ENCODE data around the gene IKZF1.
A peak's percentile ranks its signal among the peaks of the same experiment; 100 is the strongest.

IKZF1 gene

GRCh38 chr7:50310956-50311355 lies 6.4 kb downstream of the IKZF1 start:
- Mint-ChIP-seq H3K4me3 (peak overlapping the region; percentile 91 to 98), H3K9me3 (no peaks in the 10 kb centered on the region), H3K4me1 (peaks cover 49% of the 10 kb centered on the region), H3K27ac (peak overlapping the region; percentile 89 to 99), H3K27me3 (no peaks in the 10 kb centered on the region)
- no peak for ATAC-seq
- DNase-seq: no peak

GRCh38 chr7:50312250-50313162 lies 8.0 kb downstream of the IKZF1 start:
- no peaks in the 10 kb centered on the region for H3K9me3 Mint-ChIP-seq
- no peaks in the 10 kb centered on the region for H3K27me3 Mint-ChIP-seq
- H3K27ac Mint-ChIP-seq: peak overlapping the region; percentile 89 to 99
- H3K4me1 Mint-ChIP-seq: peaks cover 59% of the 10 kb centered on the region
- peak overlapping the region; percentile 91 to 98 for H3K4me3 Mint-ChIP-seq
- peak; percentile 22 for ATAC-seq
- no peak for DNase-seq

GRCh38 chr7:50314836-50315592 lies 10.5 kb downstream of the IKZF1 start:
- Mint-ChIP-seq H3K4me3 (peak overlapping the region; percentile 91 to 98), H3K27ac (peak overlapping the region; percentile 95 to 96), H3K9me3 (no peaks in the 10 kb centered on the region), H3K27me3 (no peaks in the 10 kb centered on the region), H3K4me1 (peaks cover 73% of the 10 kb centered on the region)
- DNase-seq (no peak), ATAC-seq (no peak)

- Mint-ChIP-seq H3K9me3 (no peaks in the 10 kb centered on the region), H3K27me3 (no peaks in the 10 kb centered on the region), H3K4me1 (peaks cover 83% of the 10 kb centered on the region), H3K27ac (peak overlapping the region; percentile 95 to 96), H3K4me3 (peak overlapping the region; percentile 91 to 98)
- ATAC-seq (no peak), DNase-seq (no peak)
Observed at GRCh38 chr7:50315739-50316671, 11.5 kb downstream of the IKZF1 start.

GRCh38 chr7:50317221-50317678 lies 12.7 kb downstream of the IKZF1 start:
- no peaks in the 10 kb centered on the region for H3K9me3 Mint-ChIP-seq
- peak in 1 of 2 donors; percentile 74 for DNase-seq
- peak overlapping the region; percentile 72 to 98 for H3K4me3 Mint-ChIP-seq
- H3K4me1 Mint-ChIP-seq: peaks cover 95% of the 10 kb centered on the region
- H3K27ac Mint-ChIP-seq: peak overlapping the region in 1 of 2 donors; percentile 96
- ATAC-seq: peak; percentile 93
- H3K27me3 Mint-ChIP-seq: no peaks in the 10 kb centered on the region

GRCh38 chr7:50317697-50318669 lies 13.5 kb downstream of the IKZF1 start:
- no peaks in the 10 kb centered on the region for H3K27me3 Mint-ChIP-seq
- no peaks in the 10 kb centered on the region for H3K9me3 Mint-ChIP-seq
- peak overlapping the region; percentile 71 to 98 for H3K4me3 Mint-ChIP-seq
- DNase-seq (peak in 1 of 2 donors; percentile 41), ATAC-seq (peak; percentile 47)
- H3K4me1 Mint-ChIP-seq: peaks cover 96% of the 10 kb centered on the region
- H3K27ac Mint-ChIP-seq: peak overlapping the region; percentile 89 to 96

GRCh38 chr7:50321487-50322067 lies 17.1 kb downstream of the IKZF1 start:
- Mint-ChIP-seq H3K27me3 (no peaks in the 10 kb centered on the region), H3K9me3 (no peaks in the 10 kb centered on the region), H3K4me1 (peaks cover 95% of the 10 kb centered on the region), H3K4me3 (peak overlapping the region; percentile 12 to 81), H3K27ac (peak overlapping the region in 1 of 2 donors; percentile 84)
- ATAC-seq (peak; percentile 13), DNase-seq (no peak)

GRCh38 chr7:50324113-50324512 lies 19.6 kb downstream of the IKZF1 start:
- no peaks in the 10 kb centered on the region for H3K27me3 Mint-ChIP-seq
- H3K4me1 Mint-ChIP-seq: peaks cover 96% of the 10 kb centered on the region
- no peak for ATAC-seq
- H3K4me3 Mint-ChIP-seq: no peak overlapping the region
- H3K9me3 Mint-ChIP-seq: no peaks in the 10 kb centered on the region
- peak overlapping the region; percentile 20 to 82 for H3K27ac Mint-ChIP-seq
- DNase-seq: no peak

- ATAC-seq (no peak), DNase-seq (no peak)
- peaks cover 96% of the 10 kb centered on the region for H3K4me1 Mint-ChIP-seq
- H3K27me3 Mint-ChIP-seq: no peaks in the 10 kb centered on the region
- H3K4me3 Mint-ChIP-seq: no peak overlapping the region
- no peaks in the 10 kb centered on the region for H3K9me3 Mint-ChIP-seq
- no peak overlapping the region for H3K27ac Mint-ChIP-seq
Observed at GRCh38 chr7:50327443-50327842, 22.9 kb downstream of the IKZF1 start.

- Mint-ChIP-seq H3K4me3 (peak overlapping the region in 1 of 2 donors; percentile 61), H3K9me3 (no peaks in the 10 kb centered on the region), H3K27ac (peak overlapping the region in 1 of 2 donors; percentile 72), H3K4me1 (peaks cover 77% of the 10 kb centered on the region), H3K27me3 (no peaks in the 10 kb centered on the region)
- DNase-seq (no peak), ATAC-seq (no peak)
Observed at GRCh38 chr7:50329775-50330174, 25.3 kb downstream of the IKZF1 start.

- Mint-ChIP-seq H3K4me3 (peak overlapping the region in 1 of 2 donors; percentile 61), H3K9me3 (no peaks in the 10 kb centered on the region), H3K27me3 (no peaks in the 10 kb centered on the region), H3K4me1 (peaks cover 74% of the 10 kb centered on the region), H3K27ac (peak overlapping the region; percentile 15 to 75)
- ATAC-seq (no peak), DNase-seq (no peak)
Observed at GRCh38 chr7:50330254-50330653, 25.7 kb downstream of the IKZF1 start.

GRCh38 chr7:50330696-50331095 lies 26.2 kb downstream of the IKZF1 start:
- Mint-ChIP-seq H3K27ac (peak overlapping the region; percentile 32 to 77), H3K9me3 (no peaks in the 10 kb centered on the region), H3K4me3 (peak overlapping the region in 1 of 2 donors; percentile 61), H3K4me1 (peaks cover 70% of the 10 kb centered on the region), H3K27me3 (no peaks in the 10 kb centered on the region)
- no peak for DNase-seq
- ATAC-seq: no peak

GRCh38 chr7:50331564-50332208 lies 27.2 kb downstream of the IKZF1 start:
- Mint-ChIP-seq H3K27ac (peak overlapping the region; percentile 62 to 94), H3K9me3 (no peaks in the 10 kb centered on the region), H3K4me1 (peaks cover 60% of the 10 kb centered on the region), H3K4me3 (peak overlapping the region in 1 of 2 donors; percentile 61), H3K27me3 (no peaks in the 10 kb centered on the region)
- ATAC-seq (peak; percentile 88), DNase-seq (peak; percentile 57 to 69)

Data from stimulated activated naive CD8-positive, alpha-beta T cell treated with anti-CD3 and anti-CD28 coated beads, Interleukin-15, amount 100 ng/mL, for 72 hours (primary cell).